ENCODE measurements around the gene AHI1.
"Not testable (repeated sequence)": the region's sequence is repeated elsewhere in the genome, so short reads cannot be mapped to it uniquely, and the experiment has no call there.

AHI1 gene

GRCh38 chr6:135390458-135390857 is 107.1 kb downstream of the AHI1 start:
- DNase-seq (ENCODE audit: low spot score): no peak

DNA sequence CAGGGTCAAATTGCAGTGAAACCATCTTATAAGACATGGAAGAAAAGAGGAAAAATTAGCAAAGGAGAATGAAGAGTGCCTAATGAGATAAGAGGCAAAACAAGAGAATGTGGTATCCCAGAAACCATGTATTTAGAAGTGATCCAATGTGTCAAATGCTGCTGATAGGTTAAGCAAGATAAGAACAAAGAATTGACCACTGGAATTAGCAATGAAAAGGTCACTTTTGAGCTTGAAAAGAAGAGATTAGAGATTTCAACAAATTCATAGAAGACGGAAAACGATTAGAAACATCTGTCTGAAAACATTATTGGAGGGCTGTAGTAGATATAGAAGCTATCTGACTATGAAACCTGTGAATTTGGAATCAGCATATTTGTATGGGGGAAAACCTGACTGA is 112.2 kb downstream of the AHI1 start:
- DNase-seq (ENCODE audit: low spot score): no peak

GRCh38 chr6:135383766-135384165 is 113.8 kb downstream of the AHI1 start:
- DNase-seq (ENCODE audit: low spot score): no peak

DNA sequence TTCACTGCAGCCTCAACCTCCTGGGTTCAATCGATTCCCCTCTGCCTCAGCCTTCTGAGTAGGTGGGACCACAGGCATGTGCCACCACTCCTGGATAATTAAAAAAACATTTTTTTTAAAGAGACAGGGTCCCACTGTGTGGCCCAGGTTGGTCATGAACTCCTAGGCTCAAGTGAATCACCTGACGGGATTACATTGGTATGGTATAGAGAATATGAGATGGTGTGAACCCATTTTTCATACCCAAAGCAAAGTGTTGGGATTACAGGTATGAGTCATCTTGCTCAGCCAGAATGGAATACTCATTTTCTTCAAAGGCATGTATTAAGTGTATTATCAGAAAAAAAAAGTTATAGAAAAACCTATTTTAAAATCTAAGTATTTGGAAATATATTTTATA is 114.2 kb downstream of the AHI1 start:
- DNase-seq (ENCODE audit: low spot score): no peak

DNA sequence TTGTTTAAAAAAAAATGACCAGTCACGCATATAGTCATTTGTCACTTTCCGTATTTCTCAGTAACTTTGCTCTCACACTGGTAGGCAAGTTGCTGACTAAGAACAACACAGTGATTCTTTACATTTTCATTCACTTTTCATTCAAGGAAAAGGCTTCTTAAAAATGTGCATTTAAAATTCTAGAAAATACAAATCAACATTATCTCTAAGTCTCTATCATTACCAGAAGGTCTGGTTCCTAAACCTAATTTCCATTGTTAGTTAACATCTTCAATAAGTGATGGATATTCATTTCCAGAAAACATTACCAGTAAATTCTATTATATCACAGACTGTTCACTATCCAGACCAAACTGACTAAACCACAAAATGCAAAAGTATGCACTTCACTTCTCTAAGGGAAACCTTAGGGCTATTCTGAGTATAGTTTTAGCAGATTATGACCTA is 115.3 kb downstream of the AHI1 start:
- no peak for DNase-seq (ENCODE audit: low spot score)

DNA sequence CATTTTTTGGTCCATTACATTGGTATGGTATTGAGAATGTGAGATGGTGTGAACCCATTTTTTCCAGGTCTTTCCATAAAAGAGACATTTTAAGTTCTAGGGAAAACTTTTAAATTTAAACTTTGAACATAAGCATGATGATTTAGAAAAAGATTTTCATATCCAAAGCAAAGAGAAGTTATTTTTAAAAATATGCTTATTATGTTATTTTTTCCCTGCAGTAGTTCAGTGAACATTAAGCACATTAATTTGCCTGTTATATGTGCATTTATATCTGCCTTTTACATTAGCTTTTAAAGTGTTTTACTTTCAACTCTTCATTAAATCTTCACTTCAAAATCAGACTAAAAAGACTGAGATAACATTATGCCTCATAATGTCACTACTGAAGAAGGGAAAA is 116.7 kb downstream of the AHI1 start:
- no peak for DNase-seq (ENCODE audit: low spot score)

GRCh38 chr6:135379647-135380046 is 117.9 kb downstream of the AHI1 start:
- no peak for DNase-seq (ENCODE audit: low spot score)

- no peak for DNase-seq (ENCODE audit: low spot score)
Measured at GRCh38 chr6:135372758-135373157, 124.8 kb downstream of the AHI1 start.

- DNase-seq (ENCODE audit: low spot score): not testable (repeated sequence)
Measured at GRCh38 chr6:135363622-135364021, 133.9 kb downstream of the AHI1 start.

DNA sequence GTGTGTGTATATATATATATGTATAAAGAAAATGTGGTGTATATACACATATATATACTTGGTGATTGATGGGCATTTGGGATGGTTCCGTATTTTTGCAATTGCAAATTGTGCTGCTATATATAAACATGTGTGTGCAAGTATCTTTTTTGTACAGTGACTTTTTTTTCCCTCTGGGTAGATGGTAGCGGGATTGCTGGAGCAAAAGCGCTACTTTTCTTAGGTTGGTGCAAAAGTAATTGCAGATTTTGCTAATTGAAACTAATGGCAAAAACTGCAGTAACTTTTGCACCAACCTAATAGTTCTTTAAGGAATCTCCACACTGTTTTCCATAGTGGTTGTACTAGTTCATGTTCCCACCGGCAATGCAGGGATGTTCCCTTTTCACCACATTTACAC is 135.4 kb downstream of the AHI1 start:
- no peak for DNase-seq (ENCODE audit: low spot score)

DNA sequence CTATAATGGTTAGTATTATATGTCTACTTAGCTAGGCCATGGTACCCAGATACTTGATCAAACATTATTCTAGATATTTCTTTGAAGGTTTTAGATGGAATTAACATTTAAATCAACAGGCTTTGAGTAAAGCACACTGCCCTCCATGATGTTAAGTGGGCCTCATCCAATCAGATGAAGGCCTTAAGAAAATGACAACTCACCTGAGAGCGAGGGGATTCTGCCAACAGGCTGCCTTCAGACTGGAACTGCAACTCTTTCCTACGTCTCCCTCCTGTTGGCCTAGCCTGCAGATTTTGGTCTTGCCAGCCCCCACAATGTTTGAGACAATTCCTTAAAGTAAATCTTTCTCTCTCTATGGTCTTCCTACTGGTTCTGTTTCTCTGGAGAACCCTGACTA is 137.3 kb downstream of the AHI1 start:
- no peak for DNase-seq (ENCODE audit: low spot score)

GRCh38 chr6:135358985-135359384 is 138.6 kb downstream of the AHI1 start:
- DNase-seq (ENCODE audit: low spot score): no peak

GRCh38 chr6:135358251-135358821 is 139.2 kb downstream of the AHI1 start:
- DNase-seq (ENCODE audit: low spot score): no peak

GRCh38 chr6:135354407-135354806 is 143.1 kb downstream of the AHI1 start:
- no peak for DNase-seq (ENCODE audit: low spot score)

DNA sequence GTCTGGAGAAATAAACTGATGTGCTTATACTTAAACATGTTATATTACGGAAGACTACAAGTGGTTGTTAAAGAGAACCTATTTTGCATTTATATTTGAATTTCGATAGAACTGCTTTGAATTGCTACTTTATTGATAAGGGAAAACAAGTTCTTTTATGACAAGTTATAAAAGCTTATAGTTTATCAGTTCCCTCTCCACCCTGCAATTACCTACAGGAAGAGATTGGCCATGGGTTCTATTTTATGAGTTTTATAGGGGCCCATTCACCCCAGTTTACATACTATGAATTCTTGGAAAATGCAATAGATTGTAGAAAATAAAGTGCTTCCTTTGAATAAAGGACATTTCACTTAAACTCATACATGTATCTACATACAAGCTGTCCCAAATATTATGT is 144.4 kb downstream of the AHI1 start:
- DNase-seq (ENCODE audit: low spot score): no peak

DNA sequence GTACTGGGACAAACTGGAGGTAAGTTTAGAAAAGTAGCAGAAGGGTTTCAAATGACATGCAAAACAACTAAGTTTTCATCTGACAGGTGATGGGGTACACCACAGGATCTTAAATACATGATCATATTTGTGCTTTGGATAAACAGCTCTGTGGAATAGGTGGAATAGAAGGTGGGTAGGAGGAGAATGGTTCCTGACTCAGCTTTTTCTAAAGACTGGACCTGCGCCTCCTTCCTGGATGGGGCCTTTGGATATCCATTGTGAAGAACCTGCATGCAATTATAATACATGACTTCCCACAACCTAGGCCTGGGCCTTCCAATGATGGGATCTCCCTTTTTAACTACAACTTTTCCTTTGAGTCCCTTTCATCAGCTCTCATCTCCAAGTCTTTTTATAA is 145.9 kb downstream of the AHI1 start:
- no peak for DNase-seq (ENCODE audit: low spot score)

- no peak for DNase-seq (ENCODE audit: low spot score)
Measured at GRCh38 chr6:135347887-135348286, 149.7 kb downstream of the AHI1 start.

GRCh38 chr6:135346747-135347146 is 150.8 kb downstream of the AHI1 start:
- no peak for DNase-seq (ENCODE audit: low spot score)

DNA sequence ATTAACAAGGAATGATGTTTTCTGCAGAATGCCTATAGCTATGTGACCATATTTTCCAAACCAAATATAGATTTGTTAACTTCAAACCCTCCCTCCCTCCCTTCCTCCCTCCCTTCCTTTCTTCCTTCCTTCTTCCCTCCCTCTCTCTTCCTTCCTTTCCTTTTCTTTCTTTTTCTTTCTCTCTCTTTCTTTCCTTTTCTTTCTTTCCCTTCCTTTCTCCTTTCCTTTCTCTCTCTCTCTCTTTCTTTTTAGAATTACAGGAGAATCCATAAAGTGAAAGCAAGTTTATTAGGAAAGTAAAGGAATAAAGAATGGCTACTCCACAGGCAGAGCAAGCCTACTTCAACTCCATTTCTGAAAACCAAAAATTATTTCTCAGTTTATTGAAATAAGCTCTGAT is 153.0 kb downstream of the AHI1 start:
- no peak for DNase-seq (ENCODE audit: low spot score)

DNA sequence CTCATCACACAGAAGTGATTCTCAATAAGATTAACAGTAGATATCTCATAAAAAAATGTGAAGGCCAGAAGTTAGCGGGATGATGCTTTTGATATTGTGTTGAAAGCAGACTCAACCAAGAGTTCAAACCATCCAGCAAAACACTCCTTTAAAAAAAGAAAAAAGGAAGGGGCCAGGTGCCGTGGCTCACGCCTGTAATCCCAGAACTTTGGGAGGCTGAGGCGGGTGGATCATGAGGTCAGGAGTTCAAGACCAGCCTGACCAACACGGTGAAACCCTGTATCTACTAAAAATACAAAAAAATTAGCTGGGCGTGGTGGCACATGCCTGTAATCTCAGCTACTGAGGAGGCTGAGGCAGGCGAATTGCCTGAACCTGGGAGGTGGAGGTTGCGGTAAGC is 157.6 kb downstream of the AHI1 start:
- DNase-seq (ENCODE audit: low spot score): not testable (repeated sequence)

- no peak for DNase-seq (ENCODE audit: low spot score)
Measured at GRCh38 chr6:135334169-135334568, 163.4 kb downstream of the AHI1 start.

DNA sequence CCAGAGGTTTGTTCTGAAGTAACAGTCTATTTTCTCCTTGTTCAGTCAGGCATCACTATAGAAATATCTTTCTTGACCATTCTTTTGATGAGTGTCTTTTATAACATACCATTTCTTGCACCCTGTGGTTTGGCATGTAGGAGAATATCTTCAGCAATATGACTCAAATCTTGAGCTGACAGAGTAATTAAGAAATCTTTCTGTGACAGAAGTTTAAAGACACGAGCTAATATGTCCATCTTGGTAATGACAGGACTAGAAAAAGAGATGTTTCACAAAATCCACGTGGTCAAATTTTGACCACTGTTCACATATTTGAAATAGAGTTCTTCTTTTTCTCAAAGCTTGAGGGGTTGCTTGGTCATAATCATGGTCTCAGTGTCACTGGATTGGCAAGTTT is 166.5 kb downstream of the AHI1 start:
- no peak for DNase-seq (ENCODE audit: low spot score)

GRCh38 chr6:135329851-135330803 is 167.4 kb downstream of the AHI1 start:
- no peak for DNase-seq (ENCODE audit: low spot score)

- no peak for DNase-seq (ENCODE audit: low spot score)
Measured at GRCh38 chr6:135328136-135328535, 169.4 kb downstream of the AHI1 start.

Measured in left forelimb (tissue), 1 donor.